NCI-H2029 (cell line): ENCODE results near the gene PGM1.
A peak's percentile ranks its signal among the peaks of the same experiment; 100 is the strongest.

Experiments used
- DNase-seq: peaks from one replicate; lab custom pipeline; 2025; lab: John Stamatoyannopoulos, UW

The PGM1 gene

DNA sequence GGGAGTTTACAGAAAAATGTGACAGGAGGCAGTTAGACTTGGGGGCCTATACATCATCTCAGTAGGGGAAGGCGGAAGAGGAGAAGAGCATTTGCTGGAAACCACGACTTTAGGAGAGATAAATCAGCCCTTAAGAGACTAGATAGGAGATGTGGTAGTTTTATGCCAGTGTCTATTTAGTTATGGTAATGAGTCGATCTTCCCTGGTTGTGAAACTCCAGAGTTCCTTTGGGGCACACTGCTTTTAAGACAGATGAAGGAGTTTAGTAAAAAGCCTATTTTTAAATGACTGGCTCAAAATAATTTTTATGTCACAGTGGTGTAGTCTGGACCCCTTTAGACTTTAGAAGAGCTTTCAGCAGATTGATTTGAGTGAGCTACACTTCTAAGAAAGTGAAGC, 7.8 kb downstream of the PGM1 start:
- no peak for DNase-seq

- no peak for DNase-seq
These were observed 8.3 kb downstream of the PGM1 start for GRCh38 chr1:63601463-63601862.

DNA sequence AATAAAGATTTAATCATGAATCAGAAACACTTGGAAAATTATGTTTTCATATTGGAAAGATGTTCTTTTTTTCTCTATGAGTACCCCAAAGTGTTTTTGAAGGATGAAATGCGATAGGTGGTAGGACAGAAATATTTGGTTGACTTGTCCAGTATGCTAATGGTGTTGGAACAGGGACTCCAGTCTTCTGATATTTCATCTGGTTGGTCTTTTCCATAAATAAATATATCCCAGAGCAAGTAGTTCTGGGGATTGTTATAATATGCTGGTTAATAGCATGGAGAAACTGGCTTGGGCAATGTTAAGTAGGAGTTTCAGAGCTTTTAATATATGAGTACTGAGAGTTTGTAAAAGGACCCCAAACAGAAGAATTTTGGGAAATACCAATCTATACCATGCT, 8.7 kb downstream of the PGM1 start:
- no peak for DNase-seq

- DNase-seq = no peak
These were observed 9.4 kb downstream of the PGM1 start for GRCh38 chr1:63602629-63603028.

- DNase-seq = no peak
These were observed 10.6 kb downstream of the PGM1 start for GRCh38 chr1:63603810-63604209.

- DNase-seq = no peak
These were observed 14.1 kb downstream of the PGM1 start for GRCh38 chr1:63607322-63607721.

- DNase-seq = no peak
These were observed 18.0 kb downstream of the PGM1 start for GRCh38 chr1:63611231-63611630.

- no peak for DNase-seq
These were observed 19.4 kb downstream of the PGM1 start for GRCh38 chr1:63612564-63612963.

- DNase-seq = no peak
These were observed 19.8 kb downstream of the PGM1 start for GRCh38 chr1:63612971-63613370.

DNA sequence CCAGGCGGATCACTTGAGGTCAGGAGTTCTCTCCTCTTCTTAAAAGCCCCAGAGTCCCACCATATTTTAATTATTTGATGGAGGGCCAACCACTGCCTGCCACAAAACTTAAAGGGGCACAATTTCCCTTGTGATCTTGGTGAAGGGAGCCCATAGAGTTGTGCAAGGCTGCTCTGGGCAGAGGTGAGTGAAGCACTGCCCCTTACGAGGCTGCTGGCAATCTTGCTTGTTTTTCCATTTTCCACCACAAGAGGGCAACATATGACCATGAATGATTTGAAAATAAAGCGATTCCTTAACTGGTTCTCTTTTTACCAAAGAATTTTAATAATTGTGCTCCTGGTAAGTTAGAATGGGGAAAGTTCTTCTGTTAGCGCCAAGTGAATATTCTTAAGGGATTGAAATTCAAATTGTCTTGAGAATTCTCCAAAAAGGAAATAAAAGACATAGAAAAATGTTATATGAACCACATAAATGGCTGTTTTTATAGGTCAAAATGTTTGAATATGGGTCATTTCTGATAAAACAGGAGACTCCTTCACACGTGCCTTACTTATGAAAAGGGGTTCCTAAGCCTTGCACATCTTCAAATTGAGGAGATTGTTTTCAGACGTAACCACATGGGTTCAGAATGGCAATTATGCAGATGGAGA, 22.7 kb downstream of the PGM1 start:
- DNase-seq = peak; percentile 76

DNA sequence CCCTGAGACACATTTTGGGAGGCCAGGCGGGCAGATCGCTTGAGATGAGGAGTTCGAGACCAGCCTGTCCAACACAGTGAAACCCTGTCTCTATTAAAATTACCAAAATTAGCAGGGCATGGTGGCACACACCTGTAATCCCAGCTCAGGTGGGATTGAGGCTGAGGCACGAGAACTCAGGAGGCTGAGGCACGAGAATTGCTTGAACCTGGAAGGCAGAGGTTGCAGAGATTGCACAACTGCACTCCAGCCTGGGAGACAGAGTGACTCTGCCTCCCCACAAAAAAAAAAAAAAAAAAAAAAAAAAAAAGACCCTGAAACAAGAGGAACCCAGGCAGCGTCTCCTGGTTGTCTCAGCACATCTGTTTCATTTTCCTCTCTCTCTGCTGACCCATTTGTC, 24.2 kb downstream of the PGM1 start:
- no peak for DNase-seq

DNA sequence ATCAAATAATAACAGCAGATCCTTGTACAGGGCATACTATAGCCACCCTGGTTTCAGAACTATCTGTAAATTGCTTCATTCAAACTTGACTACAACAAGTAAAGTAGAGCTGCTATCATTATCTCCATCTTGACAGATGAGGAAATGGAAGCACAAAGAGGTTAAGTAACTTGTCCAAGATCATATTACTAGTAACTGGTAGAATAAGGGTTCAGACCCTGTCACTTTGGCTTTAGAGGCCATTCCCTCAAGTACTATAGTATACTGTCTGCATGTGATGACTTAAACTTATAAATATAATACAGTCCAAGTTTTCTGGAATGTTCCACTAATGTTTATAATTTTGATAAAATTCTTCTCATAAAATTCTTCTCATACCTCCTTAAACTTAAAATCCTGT, 24.8 kb downstream of the PGM1 start:
- no peak for DNase-seq

DNA sequence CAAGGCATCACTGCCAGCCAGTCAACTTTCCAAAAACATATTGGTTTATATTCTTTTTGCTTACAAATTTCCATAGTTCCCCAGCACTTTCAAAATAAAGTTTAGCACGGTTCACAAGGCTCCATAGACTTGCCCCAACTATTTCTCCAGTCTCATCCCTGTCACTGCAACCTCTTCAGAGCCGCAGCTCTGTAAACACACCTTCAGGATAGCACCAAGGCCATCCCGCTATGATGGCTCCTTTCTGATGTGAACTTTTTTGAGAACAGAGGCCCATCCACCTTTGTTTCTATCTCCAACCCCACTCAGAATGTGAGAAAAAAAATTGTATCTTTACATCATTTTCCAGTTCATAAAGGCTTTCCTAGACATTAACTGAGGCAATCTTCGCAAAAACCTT, 26.3 kb downstream of the PGM1 start:
- no peak for DNase-seq

GRCh38 chr1:63620671-63621070, 27.5 kb downstream of the PGM1 start:
- DNase-seq = no peak

DNA sequence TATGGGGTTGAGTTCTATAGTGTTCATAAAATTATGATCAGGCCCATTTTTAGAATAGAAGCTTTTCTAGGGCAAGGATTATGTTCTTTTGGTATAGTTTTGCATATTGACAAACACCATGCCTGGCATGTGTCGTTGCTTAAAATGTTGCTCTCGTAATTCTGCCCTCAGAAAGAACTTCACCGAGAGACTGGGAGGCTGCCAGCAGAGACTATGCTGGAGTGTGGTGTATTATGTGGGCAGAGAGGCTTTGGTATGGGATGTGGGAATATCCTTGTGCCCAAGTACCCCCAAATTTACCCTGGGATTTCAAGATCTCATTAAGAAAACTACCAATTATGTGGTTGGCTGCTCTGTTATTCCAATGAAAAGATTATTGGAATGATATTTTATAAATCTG, 27.9 kb downstream of the PGM1 start:
- DNase-seq = no peak

- DNase-seq = no peak
These were observed 28.5 kb downstream of the PGM1 start for GRCh38 chr1:63621698-63622097.

DNA sequence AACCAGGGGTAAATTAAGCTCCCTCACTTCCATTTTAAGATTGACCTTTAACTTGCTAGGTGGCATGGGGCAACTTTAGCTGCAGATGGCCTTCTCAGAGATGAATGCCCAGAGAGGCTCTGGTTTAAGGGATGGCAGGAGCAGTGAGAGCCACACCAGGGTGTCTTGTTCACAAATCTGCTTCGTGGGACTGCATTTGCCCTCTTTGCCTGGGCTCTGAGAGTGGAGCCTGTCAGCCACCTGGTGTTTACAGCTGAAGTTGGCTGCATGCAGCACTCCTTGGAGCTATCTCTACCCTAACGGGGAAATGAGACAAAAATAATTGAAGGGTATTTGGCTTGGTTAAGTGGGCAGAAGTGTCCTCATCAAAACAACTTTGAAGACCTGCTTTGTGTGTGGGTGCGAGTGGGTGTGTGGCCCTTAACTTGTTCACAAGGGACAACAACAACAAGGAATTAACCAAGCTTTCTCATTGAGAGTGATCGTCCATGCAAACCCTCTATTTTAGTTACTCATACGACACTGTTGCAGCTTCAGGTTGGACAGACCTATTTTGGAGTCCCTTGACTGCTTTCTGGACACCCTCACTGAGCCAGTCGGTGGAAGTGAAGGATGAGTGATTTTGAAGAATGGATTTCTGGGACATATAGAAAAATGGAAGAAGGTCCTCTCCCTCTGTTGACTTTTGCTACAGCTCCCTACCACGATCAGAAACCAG, 29.8 kb downstream of the PGM1 start:
- DNase-seq = no peak

GRCh38 chr1:63623952-63624351, 30.7 kb downstream of the PGM1 start:
- no peak for DNase-seq

GRCh38 chr1:63624911-63625310, 31.7 kb downstream of the PGM1 start:
- no peak for DNase-seq

DNA sequence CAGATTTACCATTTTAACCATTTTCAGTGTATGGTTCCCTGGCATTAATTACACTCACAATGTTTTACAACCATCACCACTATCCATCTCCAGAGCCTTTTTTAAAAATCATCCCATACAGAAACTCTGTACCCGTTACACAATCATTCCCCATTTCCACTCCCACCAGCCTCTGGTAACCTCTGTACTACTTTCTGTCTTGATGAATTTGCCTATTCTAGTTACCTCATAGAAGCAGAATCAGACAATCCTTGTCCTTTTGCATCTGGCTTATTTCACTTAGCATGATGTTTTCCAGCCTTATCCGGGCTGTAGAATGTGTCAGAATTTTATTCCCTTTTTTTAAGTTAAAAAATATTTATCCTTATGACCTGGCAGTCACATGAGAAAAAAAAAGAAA, 33.0 kb downstream of the PGM1 start:
- no peak for DNase-seq

- DNase-seq = no peak
These were observed 35.4 kb downstream of the PGM1 start for GRCh38 chr1:63628607-63629006.

GRCh38 chr1:63630238-63630637, 37.0 kb downstream of the PGM1 start:
- no peak for DNase-seq

- DNase-seq = no peak
These were observed 37.5 kb downstream of the PGM1 start for GRCh38 chr1:63630666-63631065.

- no peak for DNase-seq
These were observed 38.9 kb downstream of the PGM1 start for GRCh38 chr1:63632110-63632509.
